Kidney epithelial cell (primary cell): ENCODE results near the gene SLC25A22. TPM values are rescaled to one million over a fixed set of nuclear protein-coding genes. Genes with fewer than 3 reads are reported as not detected.
A peak's percentile ranks its signal among the peaks of the same experiment; 100 is the strongest.

Experiments
- DNase-seq: peaks from one replicate; pipeline ENCODE4 v3.0.0-alpha.2; 2010; ENCODE audit warnings: low read depth
- H3K27me3 ChIP-seq: 2 replicates; pipeline ENCODE4 v1.6.0; 2011; ENCODE audit warnings: low read length; ENCODE audit not compliant: control insufficient read depth, insufficient read depth
- H3K36me3 ChIP-seq: 2 replicates; pipeline ENCODE4 v1.5.1; 2011; ENCODE audit warnings: low read length; ENCODE audit not compliant: control insufficient read depth, insufficient read depth
- H3K4me3 ChIP-seq: 2 replicates; pipeline ENCODE4 v1.5.1; 2011; ENCODE audit warnings: low read depth, mild to moderate bottlenecking, control low read depth, low read length
- total RNA-seq: library from RNA; depleted of rRNA; stranded (reverse); fragments of >200 nt; gene quantifications from 2 replicates; pipeline ENCODE4 v1.2.3, GENCODE V29; 2015
- TF ChIP-seq, protein P1 (sequence below): IDR thresholded peaks from 2 replicates; pipeline ENCODE4 v1.5.1; 2011; ENCODE audit warnings: mild to moderate bottlenecking, moderate library complexity, low read length, control low read depth, inconsistent platforms; ENCODE audit not compliant: insufficient read depth, poor library complexity, severe bottlenecking

SLC25A22 gene
- total RNA-seq, 1 donor from 2014 or later = 17.1 TPM

DNA sequence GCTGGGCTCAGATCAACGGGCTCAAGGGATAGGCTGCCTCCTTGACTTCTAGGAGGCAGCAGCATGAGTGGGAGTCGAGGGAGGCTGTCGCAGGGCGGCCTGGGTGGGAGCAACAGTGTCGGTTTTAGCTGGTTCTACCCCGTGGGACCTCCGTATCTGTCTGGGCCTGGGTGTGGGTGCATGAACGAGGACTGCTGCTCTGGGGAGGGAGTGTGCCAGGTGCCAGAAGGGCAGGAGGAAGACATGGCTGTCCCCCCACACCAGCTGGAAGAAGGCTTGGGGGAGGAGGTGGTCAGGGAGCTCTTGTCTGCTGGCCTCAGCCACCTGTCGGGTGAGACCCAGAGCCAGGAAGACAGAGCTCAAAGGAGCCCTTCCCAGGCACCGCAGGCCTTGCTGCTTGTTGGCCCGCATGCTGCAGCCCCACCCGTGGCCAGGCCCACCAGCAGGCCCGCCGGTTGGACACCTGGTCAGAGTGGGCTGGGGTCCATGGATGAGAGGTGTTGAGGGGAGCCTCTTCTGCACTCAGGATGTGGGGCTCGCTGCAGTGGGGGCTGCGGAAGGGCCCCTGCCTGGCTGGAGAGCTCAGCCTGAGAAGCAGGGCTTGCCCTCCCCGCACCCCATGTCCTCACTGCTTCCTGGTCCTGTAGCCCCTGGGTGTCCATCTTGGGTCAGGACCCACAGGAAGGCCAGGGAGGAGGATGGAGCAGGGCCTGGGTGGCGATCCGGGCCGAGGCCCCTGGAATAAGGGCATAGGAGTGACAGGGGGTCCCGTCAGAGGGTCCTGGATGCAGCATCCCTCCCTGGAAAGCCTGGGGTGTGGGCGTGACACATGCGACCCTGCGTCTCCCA, 11.6 kb downstream of the SLC25A22 start:
- Histone ChIP-seq H3K27me3 (peaks cover 22% of the 10 kb centered on the region), H3K4me3 (no peak overlapping the region), H3K36me3 (no peaks in the 10 kb centered on the region)
- TF ChIP-seq, protein P1, sequence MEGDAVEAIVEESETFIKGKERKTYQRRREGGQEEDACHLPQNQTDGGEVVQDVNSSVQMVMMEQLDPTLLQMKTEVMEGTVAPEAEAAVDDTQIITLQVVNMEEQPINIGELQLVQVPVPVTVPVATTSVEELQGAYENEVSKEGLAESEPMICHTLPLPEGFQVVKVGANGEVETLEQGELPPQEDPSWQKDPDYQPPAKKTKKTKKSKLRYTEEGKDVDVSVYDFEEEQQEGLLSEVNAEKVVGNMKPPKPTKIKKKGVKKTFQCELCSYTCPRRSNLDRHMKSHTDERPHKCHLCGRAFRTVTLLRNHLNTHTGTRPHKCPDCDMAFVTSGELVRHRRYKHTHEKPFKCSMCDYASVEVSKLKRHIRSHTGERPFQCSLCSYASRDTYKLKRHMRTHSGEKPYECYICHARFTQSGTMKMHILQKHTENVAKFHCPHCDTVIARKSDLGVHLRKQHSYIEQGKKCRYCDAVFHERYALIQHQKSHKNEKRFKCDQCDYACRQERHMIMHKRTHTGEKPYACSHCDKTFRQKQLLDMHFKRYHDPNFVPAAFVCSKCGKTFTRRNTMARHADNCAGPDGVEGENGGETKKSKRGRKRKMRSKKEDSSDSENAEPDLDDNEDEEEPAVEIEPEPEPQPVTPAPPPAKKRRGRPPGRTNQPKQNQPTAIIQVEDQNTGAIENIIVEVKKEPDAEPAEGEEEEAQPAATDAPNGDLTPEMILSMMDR = no peak
- DNase-seq = no peak

DNA sequence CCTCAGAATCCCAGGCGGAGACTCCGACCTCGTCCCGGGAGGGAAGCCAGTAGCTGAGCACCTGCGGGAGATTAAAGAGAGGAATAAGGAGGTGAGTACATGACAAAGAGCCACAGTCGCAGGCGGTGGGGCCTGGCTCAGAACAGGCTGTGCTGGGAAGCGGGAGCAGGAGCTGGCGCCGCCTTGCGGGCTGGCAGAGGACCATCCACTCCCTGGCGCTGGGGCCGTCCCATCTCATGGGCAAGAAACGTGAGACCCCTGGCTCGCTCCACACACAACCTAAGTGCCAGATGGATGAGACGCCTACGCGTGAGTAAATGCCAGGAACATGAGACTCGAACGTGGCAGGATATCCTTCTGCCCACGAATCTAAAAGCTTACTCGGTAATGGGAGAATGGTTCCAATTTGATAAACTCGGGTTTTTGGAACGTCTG, 14.5 kb downstream of the SLC25A22 start:
- TF ChIP-seq, protein P1 = peak; percentile 96
- DNase-seq = no peak
- Histone ChIP-seq H3K36me3 (no peaks in the 10 kb centered on the region), H3K27me3 (peaks cover 8% of the 10 kb centered on the region), H3K4me3 (no peak overlapping the region)

DNA sequence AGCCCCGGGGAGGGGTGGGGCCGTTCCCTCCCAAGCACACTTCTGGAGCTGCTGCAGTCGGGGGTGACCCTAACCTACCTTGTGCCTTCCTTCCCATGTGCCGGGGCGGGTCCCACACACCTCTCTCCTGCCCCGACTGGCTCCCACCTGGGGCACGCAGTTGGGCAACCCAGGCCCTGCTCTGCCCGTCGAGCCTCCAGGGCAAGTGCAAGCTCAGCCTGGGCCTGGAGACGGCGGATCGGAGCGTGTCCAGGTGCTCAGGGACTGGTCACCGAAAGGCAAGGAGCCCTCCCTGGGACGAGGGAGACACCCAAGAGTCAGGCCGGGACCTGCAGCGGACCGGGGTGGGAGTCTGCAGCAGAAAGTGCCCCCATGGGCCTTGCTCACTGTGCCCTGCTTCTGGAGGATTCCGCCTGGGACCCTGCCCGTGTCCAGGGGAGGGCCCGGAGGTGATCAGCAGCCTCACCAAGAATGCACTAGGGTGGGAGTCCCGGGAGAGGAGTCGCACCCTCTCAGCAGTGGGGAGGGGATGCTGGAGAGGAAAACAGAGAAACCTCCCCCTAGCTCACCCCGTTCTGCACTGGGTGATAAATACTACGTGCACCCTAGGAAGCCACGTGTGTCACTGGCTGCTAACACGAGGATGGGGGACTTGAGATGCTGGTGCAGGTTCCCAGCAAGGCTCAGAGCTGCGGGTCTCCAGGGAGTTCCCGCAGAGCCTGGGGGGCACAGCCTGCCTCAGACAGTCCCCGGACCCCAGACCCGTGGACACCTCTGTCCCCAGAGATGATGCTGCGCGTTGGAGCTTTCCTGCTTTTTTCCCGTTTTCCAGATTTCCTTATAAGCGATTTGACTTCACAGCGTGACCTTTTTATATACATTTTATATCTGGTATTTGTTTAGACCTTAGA, 15.6 kb downstream of the SLC25A22 start:
- TF ChIP-seq, protein P1 = no peak
- no peaks in the 10 kb centered on the region for H3K36me3 ChIP-seq
- H3K4me3 ChIP-seq = no peak overlapping the region
- H3K27me3 ChIP-seq = peaks cover 2% of the 10 kb centered on the region
- no peak for DNase-seq

DNA sequence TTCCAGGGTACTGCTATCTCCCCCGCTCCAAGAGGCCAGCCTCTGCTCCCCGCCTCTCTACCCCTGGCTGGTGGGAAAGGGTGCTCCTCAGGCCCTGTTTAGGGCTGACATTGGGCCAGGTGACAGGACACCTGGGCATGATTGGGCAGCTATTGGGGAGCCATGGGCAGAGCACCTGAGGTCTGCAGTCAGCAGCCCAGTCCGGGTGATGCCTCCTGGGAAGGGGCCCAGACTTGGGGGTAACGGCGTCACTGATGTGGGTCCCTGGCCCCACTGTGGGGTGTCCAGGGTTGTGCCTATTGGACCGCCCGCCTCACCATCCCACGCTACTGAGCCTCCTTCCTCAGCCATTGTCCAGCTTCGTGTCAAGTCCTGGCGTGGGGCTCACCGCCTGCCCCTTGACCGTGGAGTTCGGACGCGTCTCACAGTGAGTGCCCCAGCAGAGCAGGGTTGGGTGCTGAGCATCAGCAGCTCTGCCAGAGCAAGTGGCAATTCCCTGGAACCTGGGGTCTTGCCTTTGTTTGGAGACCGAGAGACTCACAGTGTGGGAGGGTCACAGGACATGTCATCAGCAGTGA, 18.0 kb downstream of the SLC25A22 start:
- no peak overlapping the region for H3K4me3 ChIP-seq
- TF ChIP-seq, protein P1 = no peak
- no peaks in the 10 kb centered on the region for H3K36me3 ChIP-seq
- H3K27me3 ChIP-seq = no peaks in the 10 kb centered on the region
- DNase-seq = no peak

DNA sequence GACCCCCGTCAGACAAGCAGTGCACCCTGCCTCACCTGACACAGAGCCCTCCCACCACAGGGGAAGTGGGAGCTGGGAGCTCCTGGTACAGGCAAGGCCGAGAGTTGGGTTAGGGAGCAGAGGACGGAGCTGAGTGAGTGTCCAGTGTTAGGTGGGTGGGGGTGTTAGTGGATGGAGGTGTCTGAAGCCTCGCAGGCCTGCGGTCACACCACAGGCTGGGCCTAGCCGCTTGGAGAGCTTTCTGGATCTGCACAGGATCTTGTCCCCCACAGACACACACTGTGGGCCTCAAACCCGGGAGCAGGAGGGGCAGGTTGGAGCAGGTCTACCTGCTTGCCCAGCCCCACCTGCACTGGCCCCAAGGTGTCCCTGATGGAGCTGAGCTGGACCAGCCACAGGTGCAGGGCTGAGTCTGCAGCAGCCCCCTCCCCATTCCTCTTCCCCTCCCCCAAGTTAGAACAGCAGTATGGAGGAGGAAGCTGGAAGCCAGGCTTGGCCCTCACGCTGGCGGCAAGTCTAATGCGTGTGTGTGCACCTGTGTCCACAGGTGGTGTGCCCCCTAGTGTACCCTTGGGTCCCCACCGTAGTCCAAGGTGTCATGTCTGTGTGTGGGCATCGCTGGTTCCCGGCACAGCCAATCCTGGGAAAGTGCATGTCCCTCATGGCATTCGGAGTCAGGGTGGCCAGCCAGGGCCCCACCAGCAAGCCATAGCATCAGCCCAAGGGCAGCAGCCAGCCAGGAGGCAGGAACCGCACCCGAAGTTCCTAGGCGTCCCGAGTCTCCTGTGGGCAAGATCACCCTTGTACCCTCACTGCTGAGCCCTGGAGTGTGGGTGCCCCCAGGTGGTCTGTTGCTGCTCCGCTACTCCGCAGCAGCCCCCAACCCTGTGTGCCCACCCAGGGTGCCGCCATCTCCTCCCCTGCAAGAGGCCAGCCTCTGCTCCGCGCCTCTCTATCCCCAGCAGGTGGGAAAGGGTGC, 18.8 kb downstream of the SLC25A22 start:
- TF ChIP-seq, protein P1 = no peak

More for the DNA sequence above, 18.8 kb downstream of the SLC25A22 start:
- no peak overlapping the region for H3K4me3 ChIP-seq
- DNase-seq = no peak
- no peaks in the 10 kb centered on the region for H3K27me3 ChIP-seq
- H3K36me3 ChIP-seq = no peaks in the 10 kb centered on the region
